ENCODE results near the gene TRIM8.

GRCh38 chr10:102651455-102652169, 7.3 kb downstream of the TRIM8 start:
- TF ChIP-seq EGR1 (IDR thresholded peaks at IDR 0.05) (no peak), EP300 (IDR thresholded peaks at IDR 0.05; ENCODE audit: borderline replicate concordance) (no peak; the same call in 1 of the 2 replicates), YY1 (IDR thresholded peaks at IDR 0.05; ENCODE audit: low read depth) (no peak), RAD21 (IDR thresholded peaks at IDR 0.05; ENCODE audit: low read depth) (no peak), CEBPB (IDR thresholded peaks at IDR 0.05) (no peak), REST (IDR thresholded peaks at IDR 0.05; ENCODE audit: low read depth) (no peak), NFIC (IDR thresholded peaks at IDR 0.05) (peak; percentile 44; the same call in 1 of the 2 replicates), TCF12 (IDR thresholded peaks at IDR 0.05; ENCODE audit: low read depth) (peak; percentile 50; the same call in 1 of the 2 replicates), TEAD4 (IDR thresholded peaks at IDR 0.05) (peak; percentile 43)
